ENCODE measurements around the gene MEP1A. TPM values are rescaled to one million over a fixed set of nuclear protein-coding genes. Genes with fewer than 3 reads are reported as not detected.
"Not testable (repeated sequence)": the region's sequence is repeated elsewhere in the genome, so short reads cannot be mapped to it uniquely, and the experiment has no call there.

MEP1A gene
- total RNA-seq = not detected
- total RNA-seq (2013) = not detected
- 0 to 0.37 (median 0) reads per million in 29 experiments for total RNA-seq

- DNase-seq (no peak), ATAC-seq (replicated peaks in 1 of 4) (no peak)
- Histone ChIP-seq H3K27me3 (replicated peaks in 1 of 2; ENCODE audit: control insufficient read depth in 2 of 2, extremely low read depth in 1 of 2, insufficient read depth in 2 of 2, low read length in 1 of 2) (no peaks in the 10 kb centered on the region), H3K36me3 (ENCODE audit: control insufficient read depth in 2 of 2, extremely low read depth in 1 of 2, insufficient read depth in 1 of 2, low read length in 1 of 2) (no peaks in the 10 kb centered on the region), H3K9me3 (no peaks in the 10 kb centered on the region), H3K4me3 (ENCODE audit: control insufficient read depth in 1 of 2, extremely low read depth in 1 of 2, low read length in 1 of 2) (no peak within 1 kb of the TSS), H3K4me1 (ENCODE audit: control insufficient read depth in 1 of 2, extremely low read depth in 1 of 2, insufficient read depth in 2 of 2, low read length in 2 of 2) (no peaks in the 10 kb centered on the region), H3K27ac (ENCODE audit: low read length) (no peak within 1 kb of the TSS)
- ChIA-PET CTCF (no interaction called here), POLR2A (no interaction called here)
- Mint-ChIP-seq H3K9me3 (no peaks in the 10 kb centered on the region), H3K4me3 (no peak within 1 kb of the TSS), H3K27me3 (peaks cover 7 to 26% of the 10 kb centered on the region in 2 donors), H3K36me3 (no peaks in the 10 kb centered on the region), H3K4me1 (no peaks in the 10 kb centered on the region), H3K27ac (no peak within 1 kb of the TSS)
- WGBS (ENCODE audit: insufficient coverage) = 79% methylated on average over 5 of the region's 8 CpGs
Observed at GRCh38 chr6:46793138-46793537, at the start of gene MEP1A. MEP1A (plus strand) TSS chr6:46793389; CDS start chr6:46793399, 10 bp downstream.

GRCh38 chr6:46743425-46744158, 49.6 kb upstream of the MEP1A start:
- no CpG with 5 or more reads among the region's 1 CpG for WGBS (ENCODE audit: insufficient coverage)
- no peaks in the 10 kb centered on the region for H3K4me1 Mint-ChIP-seq
- Histone ChIP-seq H3K36me3 (ENCODE audit: control insufficient read depth in 2 of 2, extremely low read depth in 1 of 2, insufficient read depth in 1 of 2, low read length in 1 of 2) (no peaks in the 10 kb centered on the region), H3K27ac (ENCODE audit: low read length) (no peak overlapping the region), H3K4me3 (ENCODE audit: control insufficient read depth in 1 of 2, extremely low read depth in 1 of 2, low read length in 1 of 2) (no peak overlapping the region), H3K9me3 (no peaks in the 10 kb centered on the region), H3K4me1 (ENCODE audit: control insufficient read depth in 1 of 2, extremely low read depth in 1 of 2, insufficient read depth in 2 of 2, low read length in 2 of 2) (no peaks in the 10 kb centered on the region), H3K27me3 (replicated peaks in 1 of 2; ENCODE audit: control insufficient read depth in 2 of 2, extremely low read depth in 1 of 2, insufficient read depth in 2 of 2, low read length in 1 of 2) (no peaks in the 10 kb centered on the region)
- DNase-seq (no peak), ATAC-seq (replicated peaks in 1 of 4) (no peak)
- H3K27me3 Mint-ChIP-seq = peaks cover 12 to 20% of the 10 kb centered on the region in 2 donors
- no peaks in the 10 kb centered on the region for H3K36me3 Mint-ChIP-seq
- H3K27ac Mint-ChIP-seq = no peak overlapping the region
- H3K4me3 Mint-ChIP-seq = no peak overlapping the region
- CTCF ChIA-PET = no interaction called here
- POLR2A ChIA-PET = no interaction called here
- peaks cover 0 to 9% (median 0%) of the 10 kb centered on the region in 3 donors for H3K9me3 Mint-ChIP-seq

- CTCF ChIA-PET; H3K4me1 Mint-ChIP-seq; H3K9me3 ChIP-seq; H3K4me1 ChIP-seq (ENCODE audit: control insufficient read depth in 1 of 2, extremely low read depth in 1 of 2, insufficient read depth in 2 of 2, low read length in 2 of 2); ATAC-seq (replicated peaks in 1 of 4); H3K36me3 Mint-ChIP-seq; H3K4me3 ChIP-seq (ENCODE audit: control insufficient read depth in 1 of 2, extremely low read depth in 1 of 2, low read length in 1 of 2); DNase-seq; H3K27me3 ChIP-seq (replicated peaks in 1 of 2; ENCODE audit: control insufficient read depth in 2 of 2, extremely low read depth in 1 of 2, insufficient read depth in 2 of 2, low read length in 1 of 2); H3K27ac Mint-ChIP-seq; H3K36me3 ChIP-seq (ENCODE audit: control insufficient read depth in 2 of 2, extremely low read depth in 1 of 2, insufficient read depth in 1 of 2, low read length in 1 of 2); POLR2A ChIA-PET; H3K9me3 Mint-ChIP-seq; H3K4me3 Mint-ChIP-seq; H3K27ac ChIP-seq (ENCODE audit: low read length): not testable (repeated sequence)
- H3K27me3 Mint-ChIP-seq = peaks cover 12 to 24% of the 10 kb centered on the region in 2 donors
- no CpG with 5 or more reads among the region's 3 CpGs for WGBS (ENCODE audit: insufficient coverage)
Observed at GRCh38 chr6:46744159-46744725, 48.9 kb upstream of the MEP1A start.

GRCh38 chr6:46745973-46746372, 47.2 kb upstream of the MEP1A start:
- WGBS (ENCODE audit: insufficient coverage) = 50% methylated on average over 1 of the region's 2 CpGs
- Mint-ChIP-seq H3K4me3 (no peak overlapping the region), H3K27ac (no peak overlapping the region), H3K9me3 (peaks cover 0 to 9% (median 0%) of the 10 kb centered on the region in 3 donors), H3K36me3 (no peaks in the 10 kb centered on the region), H3K27me3 (peaks cover 12 to 28% of the 10 kb centered on the region in 2 donors), H3K4me1 (no peaks in the 10 kb centered on the region)
- no peaks in the 10 kb centered on the region for H3K4me1 ChIP-seq (ENCODE audit: control insufficient read depth in 1 of 2, extremely low read depth in 1 of 2, insufficient read depth in 2 of 2, low read length in 2 of 2)
- no peak for ATAC-seq (replicated peaks in 1 of 4)
- no peak overlapping the region for H3K4me3 ChIP-seq (ENCODE audit: control insufficient read depth in 1 of 2, extremely low read depth in 1 of 2, low read length in 1 of 2)
- no peak for DNase-seq
- H3K27me3 ChIP-seq (replicated peaks in 1 of 2; ENCODE audit: control insufficient read depth in 2 of 2, extremely low read depth in 1 of 2, insufficient read depth in 2 of 2, low read length in 1 of 2) = peaks cover 0 to 5% of the 10 kb centered on the region in 2 experiments
- no peak overlapping the region for H3K27ac ChIP-seq (ENCODE audit: low read length)
- H3K9me3 ChIP-seq = no peaks in the 10 kb centered on the region
- ChIA-PET CTCF (no interaction called here), POLR2A (no interaction called here)
- no peaks in the 10 kb centered on the region for H3K36me3 ChIP-seq (ENCODE audit: control insufficient read depth in 2 of 2, extremely low read depth in 1 of 2, insufficient read depth in 1 of 2, low read length in 1 of 2)

- WGBS (ENCODE audit: insufficient coverage) = no CpG with 5 or more reads among the region's 1 CpG
- Mint-ChIP-seq H3K27ac (no peak within 1 kb of the TSS), H3K4me1 (no peaks in the 10 kb centered on the region)
Observed at GRCh38 chr6:46746696-46747095, 46.5 kb upstream of the MEP1A start, which contains the start of gene ANKRD66. ANKRD66 (plus strand) TSS chr6:46746933; CDS start chr6:46751949, 5,016 bp downstream.

GRCh38 chr6:46748940-46749503, 44.2 kb upstream of the MEP1A start:
- H3K27ac ChIP-seq (ENCODE audit: low read length) = no peak overlapping the region
- DNase-seq = no peak
- ATAC-seq (replicated peaks in 1 of 4) = no peak
- POLR2A ChIA-PET = no interaction called here
- Mint-ChIP-seq H3K36me3 (no peaks in the 10 kb centered on the region), H3K27me3 (peaks cover 10 to 20% of the 10 kb centered on the region in 2 donors), H3K4me1 (no peaks in the 10 kb centered on the region), H3K9me3 (peaks cover 0 to 9% (median 0%) of the 10 kb centered on the region in 3 donors), H3K27ac (no peak overlapping the region), H3K4me3 (no peak overlapping the region)
- WGBS (ENCODE audit: insufficient coverage) = 85% methylated on average over 2 of the region's 5 CpGs
- CTCF ChIA-PET = no interaction called here
- peaks cover 0 to 7% of the 10 kb centered on the region in 2 experiments for H3K27me3 ChIP-seq (replicated peaks in 1 of 2; ENCODE audit: control insufficient read depth in 2 of 2, extremely low read depth in 1 of 2, insufficient read depth in 2 of 2, low read length in 1 of 2)
- no peaks in the 10 kb centered on the region for H3K4me1 ChIP-seq (ENCODE audit: control insufficient read depth in 1 of 2, extremely low read depth in 1 of 2, insufficient read depth in 2 of 2, low read length in 2 of 2)
- no peaks in the 10 kb centered on the region for H3K9me3 ChIP-seq
- no peak overlapping the region for H3K4me3 ChIP-seq (ENCODE audit: control insufficient read depth in 1 of 2, extremely low read depth in 1 of 2, low read length in 1 of 2)
- no peaks in the 10 kb centered on the region for H3K36me3 ChIP-seq (ENCODE audit: control insufficient read depth in 2 of 2, extremely low read depth in 1 of 2, insufficient read depth in 1 of 2, low read length in 1 of 2)

More at GRCh38 chr6:46746696-46747095, 46.5 kb upstream of the MEP1A start, which contains the start of gene ANKRD66:
- no peak within 1 kb of the TSS for H3K4me3 ChIP-seq (ENCODE audit: control insufficient read depth in 1 of 2, extremely low read depth in 1 of 2, low read length in 1 of 2)
- DNase-seq = no peak
- H3K36me3 Mint-ChIP-seq = no peaks in the 10 kb centered on the region
- H3K4me1 ChIP-seq (ENCODE audit: control insufficient read depth in 1 of 2, extremely low read depth in 1 of 2, insufficient read depth in 2 of 2, low read length in 2 of 2) = no peaks in the 10 kb centered on the region
- no peak within 1 kb of the TSS for H3K4me3 Mint-ChIP-seq
- ChIA-PET CTCF (no interaction called here), POLR2A (no interaction called here)
- no peaks in the 10 kb centered on the region for H3K9me3 ChIP-seq
- no peaks in the 10 kb centered on the region for H3K36me3 ChIP-seq (ENCODE audit: control insufficient read depth in 2 of 2, extremely low read depth in 1 of 2, insufficient read depth in 1 of 2, low read length in 1 of 2)
- H3K27me3 Mint-ChIP-seq = peaks cover 10 to 23% of the 10 kb centered on the region in 2 donors
- H3K9me3 Mint-ChIP-seq = peaks cover 0 to 9% (median 0%) of the 10 kb centered on the region in 3 donors
- no peak for ATAC-seq (replicated peaks in 1 of 4)
- H3K27ac ChIP-seq (ENCODE audit: low read length) = no peak within 1 kb of the TSS
- H3K27me3 ChIP-seq (replicated peaks in 1 of 2; ENCODE audit: control insufficient read depth in 2 of 2, extremely low read depth in 1 of 2, insufficient read depth in 2 of 2, low read length in 1 of 2) = peaks cover 0 to 5% of the 10 kb centered on the region in 2 experiments
